CD4-positive, alpha-beta T cell treated with Interleukin-6 for 4 hours (primary cell): ENCODE measurements around the gene ZNF862.

Experiments used
- DNase-seq: peaks from one replicate; pipeline ENCODE4 v3.0.0-alpha.2; 2020; ENCODE audit warnings: mixed read lengths

Gene ZNF862

GRCh38 chr7:149846436-149847046 lies 8.4 kb downstream of the ZNF862 start:
- DNase-seq = no peak

DNA sequence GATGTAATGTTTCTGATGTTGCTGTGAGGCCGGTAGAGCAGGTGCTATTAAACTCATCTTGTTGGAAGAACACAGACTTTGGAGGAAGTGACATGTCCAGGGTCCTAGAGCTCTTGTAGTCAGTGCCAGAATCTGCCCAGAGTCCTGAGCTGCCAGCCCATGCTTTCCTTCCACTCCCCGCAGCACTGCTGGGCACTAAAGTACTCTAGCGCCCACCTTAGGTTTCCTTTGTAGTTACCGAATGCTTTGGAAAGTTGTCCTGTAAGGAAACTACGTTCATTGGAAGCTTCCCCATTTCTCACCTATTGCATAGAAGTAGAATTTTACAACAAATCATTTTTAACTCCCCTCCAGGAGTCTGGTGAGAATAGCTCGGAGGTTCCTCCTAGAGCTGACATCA lies 11.0 kb downstream of the ZNF862 start:
- DNase-seq = no peak

- no peak for DNase-seq
Measured at GRCh38 chr7:149850007-149850594, 11.9 kb downstream of the ZNF862 start.

- no peak for DNase-seq
Measured at GRCh38 chr7:149850716-149851115, 12.5 kb downstream of the ZNF862 start.

DNA sequence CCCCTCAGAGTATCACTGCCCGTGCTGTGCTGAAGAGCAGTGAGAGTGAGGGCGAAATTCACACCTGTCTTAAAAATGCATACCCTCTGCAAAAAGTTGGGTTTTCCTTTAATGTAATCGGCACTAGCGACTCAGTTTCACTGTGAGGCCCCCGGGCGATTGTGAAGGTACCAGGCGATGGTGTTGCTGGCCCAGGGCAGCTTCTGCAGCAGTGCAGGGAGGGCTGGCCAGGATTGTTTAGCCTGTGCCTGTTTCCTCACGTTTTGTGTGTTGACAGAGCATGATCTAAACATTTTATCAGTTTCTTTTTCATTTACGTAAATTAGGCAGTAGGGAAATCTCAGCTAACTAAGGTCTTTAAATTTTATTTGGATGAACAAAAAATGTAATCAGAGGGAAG lies 13.3 kb downstream of the ZNF862 start:
- DNase-seq = no peak

- DNase-seq = no peak
Measured at GRCh38 chr7:149853157-149853556, 15.0 kb downstream of the ZNF862 start.

DNA sequence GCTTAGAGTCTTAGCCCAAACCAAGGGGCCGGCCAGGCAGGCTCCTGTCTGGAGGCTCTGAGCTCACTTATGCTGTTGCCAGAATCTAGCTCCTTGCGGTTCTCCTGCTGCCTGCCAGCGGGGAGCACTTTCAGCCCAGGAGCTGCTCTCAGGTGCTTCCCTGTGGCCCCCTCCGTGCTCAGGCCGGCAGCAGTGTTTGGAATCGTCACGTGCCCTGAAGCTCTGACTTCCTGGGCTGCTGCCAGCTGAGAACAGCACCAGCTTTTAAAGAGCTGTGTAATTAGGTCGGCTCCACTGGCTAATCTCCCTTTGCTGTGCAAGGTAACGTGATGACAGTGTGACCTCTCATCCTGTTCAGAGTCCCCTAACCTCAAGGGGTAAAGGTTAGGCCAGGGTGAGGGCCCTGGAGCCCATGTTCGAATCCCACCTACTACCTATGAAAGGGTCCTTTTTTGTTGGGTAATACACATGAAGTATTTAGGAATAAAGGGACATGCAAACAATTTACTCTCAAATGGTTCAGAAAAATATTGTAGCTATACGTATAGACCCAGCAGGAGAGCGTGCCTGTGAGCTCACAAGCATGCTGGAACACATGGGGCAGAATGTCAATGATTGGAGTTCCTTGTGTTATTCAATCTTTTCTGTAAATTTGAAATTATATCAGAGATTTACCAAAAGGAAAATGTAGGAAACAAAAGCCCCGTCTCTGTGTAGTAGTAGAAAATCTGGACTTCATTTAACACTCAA lies 16.6 kb downstream of the ZNF862 start:
- peak; percentile 65 for DNase-seq

DNA sequence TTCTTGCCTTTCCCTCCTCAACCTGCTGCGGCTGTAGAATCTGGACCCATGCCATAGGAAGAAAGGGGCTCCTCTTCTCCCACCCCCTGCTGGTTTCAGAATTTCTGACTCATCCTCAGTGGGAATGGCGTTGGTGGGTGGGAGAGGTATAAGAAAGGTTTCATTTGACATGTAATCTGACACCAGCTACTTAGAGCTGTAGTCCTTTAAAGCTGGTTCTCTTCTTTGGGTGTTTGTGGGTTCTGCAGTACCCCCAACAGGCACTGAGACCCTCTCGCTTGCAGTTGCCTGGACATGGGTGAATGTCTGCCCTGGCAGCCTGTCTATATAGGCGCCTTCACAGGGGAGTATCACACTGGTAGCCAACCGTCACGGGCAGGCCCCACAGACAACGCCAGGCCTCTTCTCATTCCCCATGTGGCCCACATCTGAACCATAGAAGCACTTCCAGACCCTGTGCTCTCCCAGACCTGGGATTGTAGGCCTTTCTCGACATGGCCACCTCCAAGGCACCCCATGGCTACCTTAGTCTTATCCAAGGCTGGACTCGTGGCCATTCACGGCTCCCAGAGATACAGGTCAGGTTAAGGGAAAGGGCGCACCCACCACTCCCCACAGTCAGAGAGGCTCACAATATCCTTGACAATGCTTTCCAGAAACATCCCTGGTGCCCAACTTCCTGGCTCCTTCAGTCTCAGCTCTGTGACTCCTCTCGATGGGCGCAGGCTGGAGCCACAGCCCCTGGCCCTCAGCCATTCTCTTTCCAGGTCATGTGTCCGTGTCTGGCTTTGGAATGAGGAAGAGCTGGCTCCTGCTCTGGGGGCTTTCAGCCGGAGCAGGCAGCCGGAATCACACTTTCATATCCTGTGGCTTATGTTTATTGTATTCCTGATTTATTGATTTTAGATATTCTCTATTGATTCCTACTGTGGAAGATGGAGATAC lies 17.5 kb downstream of the ZNF862 start:
- DNase-seq = no peak

- DNase-seq = peak; percentile 62
Measured at GRCh38 chr7:149856583-149856982, 18.4 kb downstream of the ZNF862 start.

- no peak for DNase-seq
Measured at GRCh38 chr7:149859369-149859768, 21.2 kb downstream of the ZNF862 start.

DNA sequence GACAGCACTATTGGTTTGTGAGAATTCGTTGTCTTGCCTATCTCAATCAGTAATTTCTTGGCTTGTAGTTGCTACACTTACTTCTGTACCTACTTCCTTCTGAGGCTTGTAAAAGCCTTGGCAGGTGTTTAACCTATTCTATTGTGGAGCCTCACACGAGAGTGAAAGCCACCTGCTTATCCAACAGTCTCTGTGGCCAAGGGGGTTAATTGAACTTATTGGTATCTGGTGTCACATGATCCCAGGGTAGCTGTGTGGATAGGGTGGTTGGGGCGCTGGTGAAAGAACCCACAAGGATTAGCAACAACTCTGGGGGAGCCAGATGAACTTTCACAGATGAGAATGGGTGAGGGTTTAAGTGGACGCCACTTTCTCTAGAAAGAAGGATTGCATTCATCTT lies 21.7 kb downstream of the ZNF862 start:
- DNase-seq = no peak

DNA sequence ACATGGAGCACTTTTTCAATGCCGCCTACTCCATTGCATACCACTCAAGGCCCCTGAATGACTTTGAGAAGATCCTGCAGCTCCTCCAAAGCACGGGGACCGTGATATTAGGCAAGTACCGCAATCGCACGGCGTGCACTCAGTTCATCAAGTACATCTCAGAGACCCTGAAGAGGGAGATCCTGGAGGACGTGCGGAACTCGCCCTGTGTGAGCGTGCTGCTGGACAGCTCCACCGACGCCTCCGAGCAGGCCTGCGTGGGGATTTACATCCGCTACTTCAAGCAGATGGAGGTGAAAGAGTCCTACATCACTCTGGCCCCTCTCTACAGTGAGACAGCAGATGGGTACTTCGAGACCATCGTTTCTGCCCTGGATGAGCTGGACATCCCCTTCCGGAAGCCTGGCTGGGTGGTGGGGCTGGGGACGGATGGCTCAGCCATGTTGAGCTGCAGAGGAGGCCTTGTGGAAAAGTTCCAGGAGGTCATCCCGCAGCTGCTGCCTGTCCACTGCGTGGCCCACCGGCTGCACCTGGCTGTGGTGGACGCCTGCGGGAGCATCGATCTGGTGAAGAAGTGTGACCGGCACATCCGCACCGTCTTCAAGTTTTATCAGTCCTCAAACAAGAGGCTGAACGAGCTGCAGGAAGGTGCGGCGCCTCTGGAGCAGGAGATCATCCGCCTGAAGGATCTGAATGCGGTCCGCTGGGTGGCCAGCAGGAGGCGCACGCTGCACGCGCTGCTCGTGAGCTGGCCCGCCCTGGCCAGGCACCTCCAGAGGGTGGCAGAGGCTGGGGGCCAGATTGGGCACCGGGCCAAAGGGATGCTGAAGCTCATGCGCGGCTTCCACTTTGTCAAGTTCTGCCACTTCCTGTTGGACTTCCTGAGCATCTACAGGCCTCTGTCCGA lies 22.9 kb downstream of the ZNF862 start:
- no peak for DNase-seq

DNA sequence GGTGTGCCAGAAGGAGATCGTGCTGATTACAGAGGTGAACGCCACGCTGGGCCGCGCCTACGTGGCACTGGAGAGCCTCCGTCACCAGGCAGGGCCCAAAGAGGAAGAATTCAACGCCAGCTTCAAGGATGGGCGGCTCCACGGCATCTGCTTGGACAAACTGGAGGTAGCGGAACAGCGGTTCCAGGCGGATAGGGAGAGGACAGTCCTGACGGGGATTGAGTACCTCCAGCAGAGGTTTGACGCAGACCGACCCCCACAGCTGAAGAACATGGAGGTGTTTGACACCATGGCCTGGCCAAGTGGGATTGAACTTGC lies 23.5 kb downstream of the ZNF862 start:
- DNase-seq = no peak

- no peak for DNase-seq
Measured at GRCh38 chr7:149862156-149862555, 24.0 kb downstream of the ZNF862 start.

- no peak for DNase-seq
Measured at GRCh38 chr7:149863500-149863899, 25.3 kb downstream of the ZNF862 start.

DNA sequence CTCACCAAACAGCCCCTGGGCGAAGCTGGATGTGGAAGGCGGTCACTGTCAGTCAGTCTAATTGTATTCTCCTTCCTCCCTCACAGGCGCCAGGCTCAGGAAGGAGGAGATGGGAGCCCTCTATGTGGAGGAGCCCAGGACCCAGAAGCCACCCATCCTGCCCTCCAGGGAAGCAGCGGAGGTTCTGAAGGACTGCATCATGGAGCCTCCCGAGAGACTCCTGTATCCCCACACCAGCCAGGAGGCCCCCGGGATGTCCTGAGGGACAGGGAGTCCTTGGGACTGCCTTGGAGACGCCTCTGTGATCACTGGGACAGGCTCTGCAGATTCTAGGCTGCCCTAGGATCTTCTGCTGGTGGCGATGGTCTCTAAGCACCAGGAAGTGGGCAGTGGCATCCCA lies 25.8 kb downstream of the ZNF862 start:
- DNase-seq = no peak

- DNase-seq = no peak
Measured at GRCh38 chr7:149864751-149865150, 26.6 kb downstream of the ZNF862 start.

DNA sequence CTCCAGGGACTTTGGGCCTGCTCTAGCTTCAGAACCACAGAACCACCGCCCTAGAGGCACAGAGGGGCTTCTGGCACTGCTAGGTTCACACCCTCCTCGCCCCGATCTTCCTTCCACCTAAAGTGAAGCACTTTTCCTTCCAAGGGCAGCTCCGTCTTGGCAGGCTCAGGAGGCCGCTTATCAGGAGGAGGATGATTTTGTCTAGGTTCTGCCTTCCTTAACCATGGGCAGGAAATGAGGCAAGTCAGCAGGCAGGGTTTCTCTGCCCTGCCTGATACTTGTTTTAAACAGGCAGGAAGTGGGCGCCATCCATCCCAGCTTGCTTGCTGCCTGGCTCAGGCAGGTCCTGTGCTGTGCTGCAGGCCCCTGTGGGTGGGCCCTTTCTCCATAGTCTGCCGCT lies 27.3 kb downstream of the ZNF862 start:
- DNase-seq = peak; percentile 82

- no peak for DNase-seq
Measured at GRCh38 chr7:149866139-149866778, 28.1 kb downstream of the ZNF862 start.

DNA sequence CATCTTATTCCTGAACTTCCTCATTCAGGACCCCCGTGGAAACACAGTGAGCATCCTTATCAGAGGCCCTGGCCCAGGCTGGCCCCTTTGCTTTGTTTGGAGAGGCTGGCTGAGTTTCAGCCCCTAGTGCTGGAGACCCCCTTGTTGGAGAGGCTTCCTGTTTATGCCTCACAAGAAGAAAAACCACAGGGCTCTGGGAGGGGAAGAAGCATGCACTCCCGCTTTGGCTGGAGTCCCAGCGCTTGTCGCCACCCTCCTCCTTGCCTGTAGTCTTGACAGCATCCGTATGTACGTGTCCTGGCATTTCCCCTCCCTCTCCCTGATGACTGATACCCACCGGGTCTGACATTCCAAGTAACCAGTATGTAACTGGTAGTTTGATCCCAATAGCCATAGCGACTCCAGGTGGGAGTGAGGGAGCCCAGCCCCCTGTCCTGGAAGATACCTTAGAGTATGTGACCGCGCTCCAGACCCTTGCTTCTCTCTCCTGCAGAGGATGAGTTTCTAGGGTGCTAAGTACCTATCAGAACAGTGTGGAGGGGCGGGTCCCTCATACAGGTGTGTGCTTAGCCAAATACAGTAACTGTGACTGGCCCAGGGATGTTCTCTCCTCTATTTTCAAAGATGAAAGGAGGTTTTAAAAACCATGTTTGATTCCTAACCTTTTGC lies 28.7 kb downstream of the ZNF862 start:
- DNase-seq = peak; percentile 61
